NT2/D1 (cell line): ENCODE measurements around the gene LRBA.

Experiments used
- SUZ12 ChIP-seq: IDR thresholded peaks from 2 replicates; pipeline ENCODE4 v1.6.1; 2011; ENCODE audit not compliant: insufficient read length, insufficient read depth; ENCODE audit errors: extremely low read depth
- YY1 ChIP-seq: IDR thresholded peaks from 2 replicates; pipeline ENCODE4 v1.6.1; 2011; ENCODE audit not compliant: insufficient read length, insufficient read depth

GRCh38 chr4:151012820-151013219 is 2.3 kb downstream of the LRBA start:
- TF ChIP-seq SUZ12 (no peak), YY1 (no peak)
